Activated CD8-positive, alpha-beta memory T cell treated with anti-CD3 and anti-CD28 coated beads for 1 hour (primary cell): Measurements from ENCODE around the gene INSC.

Experiments used
- DNase-seq, 2 donors: peaks; one replicate each; pipeline ENCODE4 v3.0.0-alpha.2; 2020; ENCODE audit warnings: low read depth in 1 of 2; ENCODE audit errors: extremely low read depth in 1 of 2

INSC gene

GRCh38 chr11:15212876-15213275 lies 98.2 kb downstream of the INSC start:
- no peak for DNase-seq

GRCh38 chr11:15213471-15214231 lies 98.9 kb downstream of the INSC start:
- no peak for DNase-seq

- no peak for DNase-seq
Measured at GRCh38 chr11:15215005-15215404, 100.3 kb downstream of the INSC start.

- DNase-seq, result no peak
Measured at GRCh38 chr11:15216678-15217077, 102.0 kb downstream of the INSC start.

- no peak for DNase-seq
Measured at GRCh38 chr11:15217416-15217815, 102.7 kb downstream of the INSC start.

GRCh38 chr11:15222777-15223176 lies 108.1 kb downstream of the INSC start:
- DNase-seq, result no peak

- no peak for DNase-seq
Measured at GRCh38 chr11:15223318-15223717, 108.6 kb downstream of the INSC start.

- no peak for DNase-seq
Measured at GRCh38 chr11:15224466-15224865, 109.7 kb downstream of the INSC start.

GRCh38 chr11:15227011-15227410 lies 112.3 kb downstream of the INSC start:
- DNase-seq, result no peak

- no peak for DNase-seq
Measured at GRCh38 chr11:15228331-15228849, 113.7 kb downstream of the INSC start.

GRCh38 chr11:15229069-15229468 lies 114.3 kb downstream of the INSC start:
- no peak for DNase-seq

- DNase-seq, result no peak
Measured at GRCh38 chr11:15232496-15232895, 117.8 kb downstream of the INSC start.

GRCh38 chr11:15233371-15234165 lies 118.8 kb downstream of the INSC start:
- no peak for DNase-seq

GRCh38 chr11:15234796-15235195 lies 120.1 kb downstream of the INSC start:
- DNase-seq, result no peak

- DNase-seq, result no peak
Measured at GRCh38 chr11:15236559-15236958, 121.8 kb downstream of the INSC start.

GRCh38 chr11:15238856-15239255 lies 124.1 kb downstream of the INSC start:
- DNase-seq, result no peak

- no peak for DNase-seq
Measured at GRCh38 chr11:15248749-15249148, 134.0 kb downstream of the INSC start.

GRCh38 chr11:15258433-15259165 lies 143.9 kb downstream of the INSC start:
- DNase-seq, result no peak

GRCh38 chr11:15266999-15267398 lies 152.3 kb downstream of the INSC start:
- no peak for DNase-seq

- DNase-seq, result no peak
Measured at GRCh38 chr11:15268598-15268997, 153.9 kb downstream of the INSC start.

GRCh38 chr11:15275141-15275540 lies 160.4 kb downstream of the INSC start:
- DNase-seq, result no peak
